Erythroblast (primary cell): ENCODE data around the gene DNAJB11.

Experiments
- GATA1 ChIP-seq: IDR thresholded peaks from 2 replicates; pipeline ENCODE4 v1.6.1; 2011; ENCODE audit warnings: low read depth, mild to moderate bottlenecking, control low read depth, low read length, moderate library complexity
- POLR2A ChIP-seq: IDR thresholded peaks from 2 replicates; pipeline ENCODE4 v1.6.1; 2011; ENCODE audit warnings: mild to moderate bottlenecking, low read length

GRCh38 chr3:186540835-186541226 lies 29.7 kb upstream of the DNAJB11 start:
- no peak for TF ChIP-seq POLR2A
- TF ChIP-seq GATA1: no peak
